ENCODE measurements around the gene ZNF750. TPM values are rescaled to one million over a fixed set of nuclear protein-coding genes. Genes with fewer than 3 reads are reported as not detected.

ZNF750 gene
- total and polyA plus RNA-seq, 2 experiments from 2014 or later: 0.13 to 0.17 TPM

DNA sequence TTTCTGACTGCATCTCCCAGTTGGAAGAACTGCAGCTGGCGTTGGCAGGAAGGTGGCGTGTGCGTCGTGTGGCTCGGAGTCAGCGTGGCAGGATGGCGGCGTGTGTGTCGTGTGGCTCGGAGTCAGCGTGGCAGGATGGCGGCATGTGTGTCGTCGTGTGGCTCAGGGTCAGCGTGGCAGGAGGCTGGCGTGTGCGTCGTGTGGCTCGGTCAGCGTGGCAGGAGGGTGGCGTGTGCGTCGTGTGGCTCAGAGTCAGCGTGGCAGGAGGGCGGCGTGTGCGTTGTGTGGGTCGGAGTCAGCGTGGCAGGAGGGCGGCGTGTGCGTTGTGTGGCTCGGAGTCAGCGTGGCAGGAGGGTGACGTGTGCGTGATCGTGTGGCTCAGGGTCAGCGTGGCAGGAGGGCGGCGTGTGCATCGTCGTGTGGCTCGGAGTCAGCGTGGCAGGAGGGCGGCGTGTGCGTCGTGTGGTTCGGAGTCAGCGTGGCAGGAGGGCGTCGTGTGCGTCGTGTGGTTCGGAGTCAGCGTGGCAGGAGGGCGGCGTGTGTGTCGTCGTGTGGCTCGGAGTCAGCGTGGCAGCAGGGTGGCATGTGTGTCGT lies 38.3 kb downstream of the ZNF750 start:
- no peak overlapping the region for H3K27ac ChIP-seq (ENCODE audit: low read depth)
- Mint-ChIP-seq H3K27ac (no peak overlapping the region), H3K4me1 (peaks cover 10% of the 10 kb centered on the region), H3K4me3 (no peak overlapping the region; the same call in 2 of the 3 replicates), H3K36me3 (ENCODE audit: low read depth) (peaks cover 59% of the 10 kb centered on the region), H3K27me3 (ENCODE audit: insufficient read depth, low read depth, poor library complexity) (peaks cover 15% of the 10 kb centered on the region), H3K9me3 (peaks cover 32% of the 10 kb centered on the region)
- no peaks in the 10 kb centered on the region for H3K27me3 ChIP-seq (ENCODE audit: insufficient read depth)
- no peaks in the 10 kb centered on the region for H3K4me1 ChIP-seq (ENCODE audit: insufficient read depth)
- H2AFZ ChIP-seq: no peak overlapping the region
- no peaks in the 10 kb centered on the region for H3K9me2 ChIP-seq (ENCODE audit: insufficient read depth)
- no peaks in the 10 kb centered on the region for H3F3A ChIP-seq (replicated peaks; ENCODE audit: low read depth)
- peaks cover 44% of the 10 kb centered on the region for H3K79me2 ChIP-seq (replicated peaks; ENCODE audit: insufficient read depth)
- DNase-seq (ENCODE audit: low spot score) (no peak), ATAC-seq (no peak)
- peaks cover 14% of the 10 kb centered on the region; the same call in 1 of the 2 replicates for H3K36me3 ChIP-seq (ENCODE audit: insufficient read depth)
- H4K20me1 ChIP-seq (replicated peaks; ENCODE audit: insufficient read depth): peaks cover 4% of the 10 kb centered on the region
- TF ChIP-seq JUNB (IDR thresholded peaks at IDR 0.05; ENCODE audit: unreplicated experiment) (no peak), EZH2phosphoT487 (IDR thresholded peaks at IDR 0.05; ENCODE audit: unreplicated experiment) (no peak), STAT1 (IDR thresholded peaks at IDR 0.05; ENCODE audit: unreplicated experiment) (no peak), EZH2 (IDR thresholded peaks at IDR 0.05; ENCODE audit: low read depth, unreplicated experiment) (no peak), POLR2AphosphoS5 (IDR thresholded peaks at IDR 0.05; ENCODE audit: low read depth) (no peak), ZNF114 (CRISPR knock-in tag; IDR thresholded peaks at IDR 0.05) (no peak), ZNF331 (CRISPR knock-in tag; IDR thresholded peaks at IDR 0.05; ENCODE audit: low read depth) (no peak), NANOG (IDR thresholded peaks at IDR 0.05; ENCODE audit: borderline replicate concordance) (no peak), CREB1 (CRISPR knock-in tag; IDR thresholded peaks at IDR 0.05; ENCODE audit: low read depth) (no peak)
- TF ChIP-seq, protein P1, sequence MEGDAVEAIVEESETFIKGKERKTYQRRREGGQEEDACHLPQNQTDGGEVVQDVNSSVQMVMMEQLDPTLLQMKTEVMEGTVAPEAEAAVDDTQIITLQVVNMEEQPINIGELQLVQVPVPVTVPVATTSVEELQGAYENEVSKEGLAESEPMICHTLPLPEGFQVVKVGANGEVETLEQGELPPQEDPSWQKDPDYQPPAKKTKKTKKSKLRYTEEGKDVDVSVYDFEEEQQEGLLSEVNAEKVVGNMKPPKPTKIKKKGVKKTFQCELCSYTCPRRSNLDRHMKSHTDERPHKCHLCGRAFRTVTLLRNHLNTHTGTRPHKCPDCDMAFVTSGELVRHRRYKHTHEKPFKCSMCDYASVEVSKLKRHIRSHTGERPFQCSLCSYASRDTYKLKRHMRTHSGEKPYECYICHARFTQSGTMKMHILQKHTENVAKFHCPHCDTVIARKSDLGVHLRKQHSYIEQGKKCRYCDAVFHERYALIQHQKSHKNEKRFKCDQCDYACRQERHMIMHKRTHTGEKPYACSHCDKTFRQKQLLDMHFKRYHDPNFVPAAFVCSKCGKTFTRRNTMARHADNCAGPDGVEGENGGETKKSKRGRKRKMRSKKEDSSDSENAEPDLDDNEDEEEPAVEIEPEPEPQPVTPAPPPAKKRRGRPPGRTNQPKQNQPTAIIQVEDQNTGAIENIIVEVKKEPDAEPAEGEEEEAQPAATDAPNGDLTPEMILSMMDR (conservative IDR thresholded peaks at IDR 0.05; ENCODE audit: low read depth in 2 of 2): no peak
- TF ChIP-seq, protein P2, sequence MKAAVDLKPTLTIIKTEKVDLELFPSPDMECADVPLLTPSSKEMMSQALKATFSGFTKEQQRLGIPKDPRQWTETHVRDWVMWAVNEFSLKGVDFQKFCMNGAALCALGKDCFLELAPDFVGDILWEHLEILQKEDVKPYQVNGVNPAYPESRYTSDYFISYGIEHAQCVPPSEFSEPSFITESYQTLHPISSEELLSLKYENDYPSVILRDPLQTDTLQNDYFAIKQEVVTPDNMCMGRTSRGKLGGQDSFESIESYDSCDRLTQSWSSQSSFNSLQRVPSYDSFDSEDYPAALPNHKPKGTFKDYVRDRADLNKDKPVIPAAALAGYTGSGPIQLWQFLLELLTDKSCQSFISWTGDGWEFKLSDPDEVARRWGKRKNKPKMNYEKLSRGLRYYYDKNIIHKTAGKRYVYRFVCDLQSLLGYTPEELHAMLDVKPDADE (IDR thresholded peaks at IDR 0.05): no peak
- TF ChIP-seq, protein P3, sequence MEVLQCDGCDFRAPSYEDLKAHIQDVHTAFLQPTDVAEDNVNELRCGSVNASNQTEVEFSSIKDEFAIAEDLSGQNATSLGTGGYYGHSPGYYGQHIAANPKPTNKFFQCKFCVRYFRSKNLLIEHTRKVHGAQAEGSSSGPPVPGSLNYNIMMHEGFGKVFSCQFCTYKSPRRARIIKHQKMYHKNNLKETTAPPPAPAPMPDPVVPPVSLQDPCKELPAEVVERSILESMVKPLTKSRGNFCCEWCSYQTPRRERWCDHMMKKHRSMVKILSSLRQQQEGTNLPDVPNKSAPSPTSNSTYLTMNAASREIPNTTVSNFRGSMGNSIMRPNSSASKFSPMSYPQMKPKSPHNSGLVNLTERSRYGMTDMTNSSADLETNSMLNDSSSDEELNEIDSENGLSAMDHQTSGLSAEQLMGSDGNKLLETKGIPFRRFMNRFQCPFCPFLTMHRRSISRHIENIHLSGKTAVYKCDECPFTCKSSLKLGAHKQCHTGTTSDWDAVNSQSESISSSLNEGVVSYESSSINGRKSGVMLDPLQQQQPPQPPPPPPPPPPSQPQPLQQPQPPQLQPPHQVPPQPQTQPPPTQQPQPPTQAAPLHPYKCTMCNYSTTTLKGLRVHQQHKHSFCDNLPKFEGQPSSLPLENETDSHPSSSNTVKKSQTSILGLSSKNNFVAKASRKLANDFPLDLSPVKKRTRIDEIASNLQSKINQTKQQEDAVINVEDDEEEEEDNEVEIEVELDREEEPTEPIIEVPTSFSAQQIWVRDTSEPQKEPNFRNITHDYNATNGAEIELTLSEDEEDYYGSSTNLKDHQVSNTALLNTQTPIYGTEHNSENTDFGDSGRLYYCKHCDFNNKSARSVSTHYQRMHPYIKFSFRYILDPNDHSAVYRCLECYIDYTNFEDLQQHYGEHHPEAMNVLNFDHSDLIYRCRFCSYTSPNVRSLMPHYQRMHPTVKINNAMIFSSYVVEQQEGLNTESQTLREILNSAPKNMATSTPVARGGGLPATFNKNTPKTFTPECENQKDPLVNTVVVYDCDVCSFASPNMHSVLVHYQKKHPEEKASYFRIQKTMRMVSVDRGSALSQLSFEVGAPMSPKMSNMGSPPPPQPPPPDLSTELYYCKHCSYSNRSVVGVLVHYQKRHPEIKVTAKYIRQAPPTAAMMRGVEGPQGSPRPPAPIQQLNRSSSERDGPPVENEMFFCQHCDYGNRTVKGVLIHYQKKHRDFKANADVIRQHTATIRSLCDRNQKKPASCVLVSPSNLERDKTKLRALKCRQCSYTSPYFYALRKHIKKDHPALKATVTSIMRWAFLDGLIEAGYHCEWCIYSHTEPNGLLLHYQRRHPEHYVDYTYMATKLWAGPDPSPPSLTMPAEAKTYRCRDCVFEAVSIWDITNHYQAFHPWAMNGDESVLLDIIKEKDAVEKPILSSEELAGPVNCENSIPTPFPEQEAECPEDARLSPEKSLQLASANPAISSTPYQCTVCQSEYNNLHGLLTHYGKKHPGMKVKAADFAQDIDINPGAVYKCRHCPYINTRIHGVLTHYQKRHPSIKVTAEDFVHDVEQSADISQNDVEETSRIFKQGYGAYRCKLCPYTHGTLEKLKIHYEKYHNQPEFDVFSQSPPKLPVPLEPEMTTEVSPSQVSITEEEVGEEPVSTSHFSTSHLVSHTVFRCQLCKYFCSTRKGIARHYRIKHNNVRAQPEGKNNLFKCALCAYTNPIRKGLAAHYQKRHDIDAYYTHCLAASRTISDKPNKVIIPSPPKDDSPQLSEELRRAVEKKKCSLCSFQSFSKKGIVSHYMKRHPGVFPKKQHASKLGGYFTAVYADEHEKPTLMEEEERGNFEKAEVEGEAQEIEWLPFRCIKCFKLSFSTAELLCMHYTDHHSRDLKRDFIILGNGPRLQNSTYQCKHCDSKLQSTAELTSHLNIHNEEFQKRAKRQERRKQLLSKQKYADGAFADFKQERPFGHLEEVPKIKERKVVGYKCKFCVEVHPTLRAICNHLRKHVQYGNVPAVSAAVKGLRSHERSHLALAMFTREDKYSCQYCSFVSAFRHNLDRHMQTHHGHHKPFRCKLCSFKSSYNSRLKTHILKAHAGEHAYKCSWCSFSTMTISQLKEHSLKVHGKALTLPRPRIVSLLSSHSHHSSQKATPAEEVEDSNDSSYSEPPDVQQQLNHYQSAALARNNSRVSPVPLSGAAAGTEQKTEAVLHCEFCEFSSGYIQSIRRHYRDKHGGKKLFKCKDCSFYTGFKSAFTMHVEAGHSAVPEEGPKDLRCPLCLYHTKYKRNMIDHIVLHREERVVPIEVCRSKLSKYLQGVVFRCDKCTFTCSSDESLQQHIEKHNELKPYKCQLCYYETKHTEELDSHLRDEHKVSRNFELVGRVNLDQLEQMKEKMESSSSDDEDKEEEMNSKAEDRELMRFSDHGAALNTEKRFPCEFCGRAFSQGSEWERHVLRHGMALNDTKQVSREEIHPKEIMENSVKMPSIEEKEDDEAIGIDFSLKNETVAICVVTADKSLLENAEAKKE (CRISPR knock-in tag; IDR thresholded peaks at IDR 0.05): no peak
- TF ChIP-seq, protein P4, sequence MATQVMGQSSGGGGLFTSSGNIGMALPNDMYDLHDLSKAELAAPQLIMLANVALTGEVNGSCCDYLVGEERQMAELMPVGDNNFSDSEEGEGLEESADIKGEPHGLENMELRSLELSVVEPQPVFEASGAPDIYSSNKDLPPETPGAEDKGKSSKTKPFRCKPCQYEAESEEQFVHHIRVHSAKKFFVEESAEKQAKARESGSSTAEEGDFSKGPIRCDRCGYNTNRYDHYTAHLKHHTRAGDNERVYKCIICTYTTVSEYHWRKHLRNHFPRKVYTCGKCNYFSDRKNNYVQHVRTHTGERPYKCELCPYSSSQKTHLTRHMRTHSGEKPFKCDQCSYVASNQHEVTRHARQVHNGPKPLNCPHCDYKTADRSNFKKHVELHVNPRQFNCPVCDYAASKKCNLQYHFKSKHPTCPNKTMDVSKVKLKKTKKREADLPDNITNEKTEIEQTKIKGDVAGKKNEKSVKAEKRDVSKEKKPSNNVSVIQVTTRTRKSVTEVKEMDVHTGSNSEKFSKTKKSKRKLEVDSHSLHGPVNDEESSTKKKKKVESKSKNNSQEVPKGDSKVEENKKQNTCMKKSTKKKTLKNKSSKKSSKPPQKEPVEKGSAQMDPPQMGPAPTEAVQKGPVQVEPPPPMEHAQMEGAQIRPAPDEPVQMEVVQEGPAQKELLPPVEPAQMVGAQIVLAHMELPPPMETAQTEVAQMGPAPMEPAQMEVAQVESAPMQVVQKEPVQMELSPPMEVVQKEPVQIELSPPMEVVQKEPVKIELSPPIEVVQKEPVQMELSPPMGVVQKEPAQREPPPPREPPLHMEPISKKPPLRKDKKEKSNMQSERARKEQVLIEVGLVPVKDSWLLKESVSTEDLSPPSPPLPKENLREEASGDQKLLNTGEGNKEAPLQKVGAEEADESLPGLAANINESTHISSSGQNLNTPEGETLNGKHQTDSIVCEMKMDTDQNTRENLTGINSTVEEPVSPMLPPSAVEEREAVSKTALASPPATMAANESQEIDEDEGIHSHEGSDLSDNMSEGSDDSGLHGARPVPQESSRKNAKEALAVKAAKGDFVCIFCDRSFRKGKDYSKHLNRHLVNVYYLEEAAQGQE (IDR thresholded peaks at IDR 0.05; ENCODE audit: unreplicated experiment): no peak
- no peak overlapping the region for H3K4me2 ChIP-seq
- H3K4me3 ChIP-seq: no peak overlapping the region

Data from GM23338 (cell line).